ENCODE measurements around the gene CSNK1A1L. TPM values are rescaled to one million over a fixed set of nuclear protein-coding genes. Genes with fewer than 3 reads are reported as not detected.
A peak's percentile ranks its signal among the peaks of the same experiment; 100 is the strongest.

CSNK1A1L gene
- total and polyA plus RNA-seq, 9 donors, result not detected

GRCh38 chr13:37068962-37069361, 36.5 kb downstream of the CSNK1A1L start:
- intact Hi-C loops (cut with DNase I), result no loop called here
- H3K9me3 ChIP-seq, result no peaks in the 10 kb centered on the region
- H3K4me3 ChIP-seq, result no peak overlapping the region
- no peak overlapping the region for H3K27ac ChIP-seq
- no peaks in the 10 kb centered on the region for H3K36me3 ChIP-seq
- no peaks in the 10 kb centered on the region for H3K4me1 ChIP-seq (ENCODE audit: insufficient read depth)
- no peak for TF ChIP-seq CTCF (IDR thresholded peaks at IDR 0.05)
- TF ChIP-seq EP300 (IDR thresholded peaks at IDR 0.05), result no peak
- TF ChIP-seq POLR2A (IDR thresholded peaks at IDR 0.05), result no peak
- no peak for DNase-seq
- H3K27me3 ChIP-seq, result no peaks in the 10 kb centered on the region

- DNase-seq, result no peak
- intact Hi-C loops (cut with DNase I), result no loop called here
- no peak overlapping the region for H3K27ac ChIP-seq
- TF ChIP-seq POLR2A (IDR thresholded peaks at IDR 0.05), result no peak
- TF ChIP-seq CTCF (IDR thresholded peaks at IDR 0.05), result no peak
- no peak for TF ChIP-seq EP300 (IDR thresholded peaks at IDR 0.05)
- no peaks in the 10 kb centered on the region for H3K36me3 ChIP-seq
- H3K27me3 ChIP-seq, result no peaks in the 10 kb centered on the region
- no peak overlapping the region for H3K4me3 ChIP-seq
- H3K9me3 ChIP-seq, result no peaks in the 10 kb centered on the region
- no peaks in the 10 kb centered on the region for H3K4me1 ChIP-seq (ENCODE audit: insufficient read depth)
- WGBS, 3 donors, result 69 to 83% (median 78%) methylated on average over 2 of the region's 2 CpGs
Measured at GRCh38 chr13:37067874-37068273, 37.6 kb downstream of the CSNK1A1L start.

- H3K36me3 ChIP-seq, result no peaks in the 10 kb centered on the region
- no peak for DNase-seq
- H3K27ac ChIP-seq, result no peak overlapping the region
- no peaks in the 10 kb centered on the region for H3K9me3 ChIP-seq
- intact Hi-C loops (cut with DNase I), result no loop called here
- H3K27me3 ChIP-seq, result no peaks in the 10 kb centered on the region
- TF ChIP-seq CTCF (IDR thresholded peaks at IDR 0.05) (no peak), POLR2A (IDR thresholded peaks at IDR 0.05) (no peak), EP300 (IDR thresholded peaks at IDR 0.05) (no peak)
- no peak overlapping the region for H3K4me3 ChIP-seq
- no peaks in the 10 kb centered on the region for H3K4me1 ChIP-seq (ENCODE audit: insufficient read depth)
- 83 to 87% (median 84%) methylated on average over 6 of the region's 6 CpGs for WGBS, 3 donors
Measured at GRCh38 chr13:37065890-37066526, 39.5 kb downstream of the CSNK1A1L start.

- intact Hi-C loops (cut with DNase I), result no loop called here
- 3 to 13% (median 4%) methylated on average over 10 of the region's 10 CpGs for WGBS, 3 donors
- no peaks in the 10 kb centered on the region for H3K36me3 ChIP-seq
Measured at GRCh38 chr13:37059848-37060192, 45.6 kb downstream of the CSNK1A1L start.

More at GRCh38 chr13:37059848-37060192, 45.6 kb downstream of the CSNK1A1L start:
- H3K4me3 ChIP-seq, result peak overlapping the region; percentile 81
- no peaks in the 10 kb centered on the region for H3K9me3 ChIP-seq
- no peaks in the 10 kb centered on the region for H3K27me3 ChIP-seq
- no peak for TF ChIP-seq POLR2A (IDR thresholded peaks at IDR 0.05)
- TF ChIP-seq CTCF (IDR thresholded peaks at IDR 0.05), result no peak
- no peak for TF ChIP-seq EP300 (IDR thresholded peaks at IDR 0.05)
- H3K4me1 ChIP-seq (ENCODE audit: insufficient read depth), result no peaks in the 10 kb centered on the region
- peak overlapping the region in 1 of 2 donors; percentile 79 for H3K27ac ChIP-seq
- DNase-seq, result no peak

Data from ovary (tissue), 9 donors.